ENCODE results near the gene MAPK7. TPM values are rescaled to one million over a fixed set of nuclear protein-coding genes. Genes with fewer than 3 reads are reported as not detected.
A peak's percentile ranks its signal among the peaks of the same experiment; 100 is the strongest.
"Not testable (repeated sequence)": the region's sequence is repeated elsewhere in the genome, so short reads cannot be mapped to it uniquely, and the experiment has no call there.

MAPK7 gene
- total RNA-seq, 1 donor from 2014 or later, result 35.2 TPM

DNA sequence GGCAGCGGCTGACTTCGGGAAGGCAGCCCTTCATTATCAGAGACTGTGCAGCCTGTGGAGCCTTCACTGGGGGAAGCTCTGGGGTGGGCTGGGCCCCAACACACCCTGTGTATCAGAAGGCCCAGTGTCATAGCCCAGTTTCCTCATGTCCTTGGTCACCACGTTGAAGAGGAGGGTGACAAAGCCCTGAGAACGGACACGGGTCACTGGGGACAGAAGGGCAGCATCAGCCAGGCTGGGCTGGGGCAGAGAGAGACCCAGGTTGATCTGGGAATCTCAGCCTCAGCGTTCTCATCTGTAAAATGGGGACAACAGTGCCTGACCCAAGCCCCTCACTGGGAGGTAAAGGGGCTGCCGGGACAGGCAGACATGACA lies 35.1 kb upstream of the MAPK7 start:
- no peak for ATAC-seq

DNA sequence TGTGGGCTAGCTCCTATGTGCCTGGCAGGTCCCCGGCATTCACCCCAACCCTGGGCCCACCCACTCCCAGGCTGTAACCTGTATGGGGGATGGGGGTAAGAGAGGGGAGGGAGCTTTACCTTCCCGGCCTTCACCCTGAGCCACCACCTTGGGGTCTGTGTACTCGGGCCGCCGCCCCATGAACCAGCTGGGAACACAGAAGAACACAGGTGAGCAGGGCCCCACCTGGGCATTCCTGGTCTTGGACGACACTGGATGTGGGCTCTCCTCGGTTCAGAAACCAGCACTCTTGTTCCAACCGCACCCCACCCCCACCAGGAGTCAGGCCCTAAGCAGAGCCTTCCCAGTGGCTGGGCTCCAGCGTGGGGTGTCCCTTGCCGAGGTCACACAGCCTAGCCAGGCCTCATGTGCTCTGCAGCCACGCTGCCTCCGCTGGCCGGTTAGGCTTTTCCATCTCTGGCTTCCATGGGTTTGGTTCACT lies 34.6 kb upstream of the MAPK7 start:
- no peak for ATAC-seq

DNA sequence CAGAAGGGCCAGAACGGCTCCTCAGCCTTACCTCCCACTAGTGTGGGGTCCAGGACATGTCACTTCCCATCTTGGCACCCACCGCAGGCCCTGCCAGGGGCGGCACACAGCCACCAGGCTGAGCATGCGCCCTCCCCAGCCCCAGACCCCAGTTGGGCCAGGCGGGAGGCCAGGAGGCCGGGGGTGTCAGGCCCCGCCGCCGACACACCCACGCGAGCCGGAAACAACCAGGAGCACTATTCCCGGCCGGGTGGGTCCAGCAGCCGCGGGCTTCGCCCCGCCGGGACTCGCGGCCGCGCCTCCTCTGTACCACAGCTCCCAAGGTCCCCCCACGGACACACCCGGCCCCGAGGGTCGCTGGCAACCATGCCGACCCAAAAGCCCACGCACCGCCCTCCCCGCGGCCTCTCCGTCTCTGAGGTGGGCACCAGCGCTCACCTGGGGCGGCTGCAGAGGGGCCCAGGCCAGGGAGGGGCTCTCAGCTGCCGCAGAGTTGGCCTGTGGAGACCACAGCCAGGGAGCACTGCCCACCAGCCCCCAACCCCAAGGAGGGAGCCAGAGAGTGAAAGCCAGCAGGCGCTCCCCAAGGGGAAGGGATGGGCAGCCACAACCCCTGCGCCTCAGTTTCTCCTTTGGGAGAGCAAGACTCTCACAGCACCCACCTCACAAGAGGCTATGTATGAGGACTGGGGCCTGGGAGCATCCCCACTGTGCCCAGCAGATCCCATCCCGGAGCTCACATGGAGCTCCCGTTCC lies 33.8 kb upstream of the MAPK7 start:
- no peak for ATAC-seq

DNA sequence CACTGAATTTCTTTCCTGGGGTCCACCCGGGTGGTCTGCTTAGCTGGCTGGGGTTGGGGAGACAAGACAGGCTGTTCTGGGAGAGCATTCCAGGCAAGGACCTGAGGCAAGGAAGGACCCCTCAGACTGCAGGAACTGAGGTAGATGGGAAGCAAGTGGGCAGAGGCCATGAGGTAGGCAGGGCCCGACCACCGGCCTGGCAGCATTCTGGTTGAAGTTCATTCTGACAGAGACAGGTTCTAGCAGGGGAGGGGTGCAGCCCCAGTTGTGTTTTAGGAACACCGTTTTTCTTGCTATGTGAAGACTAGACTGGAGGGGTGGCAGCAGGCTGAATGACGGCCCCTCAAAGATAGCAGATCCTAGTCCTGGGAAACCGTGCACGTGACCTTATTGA lies 33.2 kb upstream of the MAPK7 start:
- ATAC-seq, result no peak

DNA sequence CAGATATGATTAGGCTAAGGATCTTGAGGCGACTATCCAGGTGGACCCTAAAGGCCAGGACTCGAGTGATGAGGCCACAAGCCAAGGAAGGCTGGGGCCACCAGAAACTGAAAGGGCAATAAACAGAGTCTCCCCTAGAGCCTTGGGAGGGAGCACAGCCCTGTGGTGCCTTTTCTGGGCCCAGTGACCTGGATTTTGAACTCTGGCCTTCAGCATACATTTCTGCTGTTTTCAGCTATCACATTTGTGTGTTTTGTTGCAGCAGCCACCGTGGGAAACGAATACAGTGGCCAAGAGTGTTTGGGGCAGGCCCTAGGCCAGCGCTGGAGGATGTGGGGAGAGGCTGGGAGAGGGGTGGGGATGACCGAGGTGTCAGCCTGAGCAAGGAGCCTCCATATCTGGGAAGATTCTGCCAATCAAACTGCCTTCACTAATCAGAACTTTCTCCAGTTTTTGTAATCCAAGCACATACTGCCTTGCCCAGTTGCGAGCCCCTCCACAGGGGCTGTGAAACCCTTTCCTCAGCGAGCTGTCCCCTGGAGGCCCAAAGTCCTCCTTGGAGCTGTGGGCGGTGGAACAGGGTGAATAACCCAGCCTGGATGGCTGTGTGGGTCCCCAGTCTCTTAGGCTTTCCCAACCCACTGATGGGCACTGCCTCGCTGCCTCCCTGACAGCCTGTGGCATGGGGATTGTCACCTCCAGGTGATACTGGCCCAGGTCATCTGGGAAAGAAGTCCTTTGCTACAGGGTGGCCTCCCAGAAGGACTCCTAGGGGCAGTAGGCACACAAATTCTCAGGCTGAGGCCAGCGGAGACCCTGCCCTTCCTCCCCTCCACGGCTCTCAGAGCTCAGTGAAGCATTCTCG lies 32.6 kb upstream of the MAPK7 start:
- no peak for ATAC-seq

DNA sequence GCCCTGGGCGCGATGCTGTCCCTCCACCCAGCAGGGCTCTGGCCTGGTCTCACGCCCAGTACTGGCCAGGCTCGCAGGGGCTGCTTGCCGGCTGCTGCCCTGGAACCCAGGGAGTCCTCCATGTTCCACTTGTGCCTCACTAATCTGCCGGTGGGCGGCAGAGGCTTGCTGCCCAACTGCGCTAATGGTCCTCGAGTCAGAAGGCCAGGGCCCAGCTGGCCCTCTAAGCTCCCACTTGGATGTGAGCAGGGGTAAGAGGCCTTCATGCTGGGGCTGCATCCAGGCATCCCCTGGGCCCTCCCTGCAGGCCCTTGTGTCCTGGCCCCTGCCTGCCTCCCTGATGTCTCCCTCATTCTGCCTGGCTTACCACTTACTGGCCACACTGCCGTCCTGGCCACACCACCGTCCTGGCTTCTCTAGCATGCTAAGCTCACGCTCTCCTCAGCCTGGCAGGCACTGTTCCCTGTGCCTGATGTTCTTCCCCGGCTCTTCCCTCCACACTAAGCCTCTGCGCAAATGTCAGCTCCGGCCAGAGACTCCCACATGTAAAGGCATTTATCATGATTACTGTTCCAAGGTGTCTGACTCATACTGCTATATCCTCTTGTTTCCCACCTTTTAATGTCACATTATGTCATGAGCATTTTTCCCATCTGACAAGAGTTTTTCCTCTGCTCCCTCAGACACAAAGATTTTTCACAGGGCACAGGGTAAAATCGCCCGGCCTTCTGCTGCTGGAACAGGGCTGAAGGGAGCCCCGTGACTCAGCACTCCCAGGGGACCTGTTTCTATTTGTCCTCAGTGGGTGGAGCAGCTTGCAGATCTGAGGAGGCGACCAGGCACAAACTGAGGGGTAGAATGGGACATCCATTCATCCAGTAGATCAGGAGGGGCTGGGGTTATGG lies 31.7 kb upstream of the MAPK7 start:
- ATAC-seq, result peak; percentile 54

DNA sequence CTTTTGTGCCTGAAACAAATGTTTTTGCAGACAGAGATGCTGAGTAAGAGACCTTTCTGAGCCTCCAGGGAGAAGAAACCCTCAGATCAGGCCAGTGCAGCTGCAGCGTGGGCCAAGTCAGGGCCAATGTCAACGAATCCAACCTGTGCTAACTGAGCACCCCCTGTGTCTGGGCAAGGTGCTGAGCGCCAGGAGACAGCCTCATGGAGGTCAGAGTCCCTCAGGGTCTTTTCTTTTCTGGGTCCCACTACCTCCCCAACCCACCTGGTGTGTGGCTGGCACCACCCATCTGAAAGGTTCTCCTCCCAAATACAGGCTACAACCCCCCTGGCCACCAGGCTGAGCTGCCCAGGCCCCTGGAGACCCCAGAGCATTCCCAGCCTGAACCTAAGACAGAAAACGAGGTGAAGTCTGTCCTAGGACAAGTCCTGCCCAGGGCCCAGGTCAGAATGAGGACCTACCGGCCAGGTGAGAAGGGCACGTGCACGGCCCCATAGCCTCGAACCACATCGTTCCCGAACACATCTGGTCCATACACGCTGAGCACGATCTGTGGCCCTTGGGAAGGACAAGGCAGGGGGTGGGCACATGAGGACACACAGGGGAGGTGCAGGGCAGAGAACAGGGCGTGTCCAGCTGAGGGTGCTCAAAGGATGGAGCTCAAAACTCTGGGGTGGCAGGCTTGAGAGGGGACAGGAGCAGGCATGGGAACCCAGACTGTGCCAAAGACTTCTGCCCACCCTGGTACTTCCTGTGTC lies 30.8 kb upstream of the MAPK7 start:
- ATAC-seq, result peak; percentile 9

DNA sequence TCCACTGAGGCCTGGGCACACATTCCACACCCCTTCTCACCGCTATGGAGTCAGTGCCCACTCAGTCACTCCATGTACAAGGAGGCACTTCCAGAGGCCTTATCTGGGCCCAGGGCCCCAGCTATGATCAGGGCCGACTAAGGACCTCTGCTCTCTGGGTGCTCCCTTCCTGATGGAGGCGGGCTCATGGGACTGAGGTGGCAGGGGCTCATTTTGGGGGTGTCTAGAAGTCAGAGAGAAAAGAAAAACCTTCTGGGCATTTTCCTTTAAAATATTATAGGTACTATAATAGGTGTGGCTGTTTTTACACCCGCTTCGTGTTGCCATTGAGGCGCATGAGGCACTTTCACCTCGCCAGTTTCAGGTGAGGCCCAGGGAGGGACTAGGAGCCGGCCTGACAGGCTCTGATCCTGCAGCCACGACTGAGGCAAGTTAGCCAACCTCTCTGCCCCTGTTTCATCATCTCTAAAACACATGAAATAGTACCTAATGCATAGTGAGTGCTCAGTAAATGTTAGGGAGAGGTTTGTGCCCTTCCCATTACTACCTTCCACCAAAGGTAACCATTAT lies 30.1 kb upstream of the MAPK7 start:
- peak; percentile 83 for ATAC-seq

DNA sequence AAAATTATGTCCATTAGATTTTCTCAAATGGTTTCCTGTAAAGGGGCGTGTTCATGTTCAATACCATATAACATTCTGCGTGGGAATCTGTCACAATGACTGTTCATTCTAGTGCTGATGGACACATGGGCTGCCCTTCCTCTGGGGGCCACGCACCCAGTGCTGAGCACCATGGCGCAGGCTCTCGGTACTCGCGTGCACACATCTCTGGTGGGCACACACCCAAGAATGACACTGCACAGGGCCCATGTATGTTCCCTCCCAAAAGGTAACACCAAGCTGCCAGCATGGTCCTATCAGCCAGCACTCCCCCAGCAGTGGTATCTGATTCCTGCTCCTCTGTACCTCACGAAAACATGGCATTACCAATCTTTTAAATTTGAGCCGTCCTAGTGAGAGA lies 29.5 kb upstream of the MAPK7 start:
- no peak for ATAC-seq

DNA sequence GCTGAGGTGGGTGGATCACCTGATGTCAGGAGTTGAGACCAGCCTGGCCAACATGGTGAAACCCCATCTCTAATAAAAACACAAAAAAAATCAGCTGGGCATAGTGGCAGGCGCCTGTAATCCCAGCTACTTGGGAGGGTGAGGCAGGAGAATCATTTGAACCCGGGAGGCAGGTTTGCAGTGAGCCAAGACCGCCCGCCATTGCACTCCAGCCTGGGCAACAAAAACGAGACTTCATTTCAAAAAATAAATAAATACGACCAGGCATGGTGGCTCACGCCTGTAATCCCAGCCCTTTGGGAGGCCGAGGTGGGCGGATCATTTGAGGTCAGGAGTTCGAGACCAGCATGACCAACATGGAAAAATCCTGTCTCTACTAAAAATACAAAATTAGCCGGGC lies 24.9 kb upstream of the MAPK7 start:
- ATAC-seq, result not testable (repeated sequence)

DNA sequence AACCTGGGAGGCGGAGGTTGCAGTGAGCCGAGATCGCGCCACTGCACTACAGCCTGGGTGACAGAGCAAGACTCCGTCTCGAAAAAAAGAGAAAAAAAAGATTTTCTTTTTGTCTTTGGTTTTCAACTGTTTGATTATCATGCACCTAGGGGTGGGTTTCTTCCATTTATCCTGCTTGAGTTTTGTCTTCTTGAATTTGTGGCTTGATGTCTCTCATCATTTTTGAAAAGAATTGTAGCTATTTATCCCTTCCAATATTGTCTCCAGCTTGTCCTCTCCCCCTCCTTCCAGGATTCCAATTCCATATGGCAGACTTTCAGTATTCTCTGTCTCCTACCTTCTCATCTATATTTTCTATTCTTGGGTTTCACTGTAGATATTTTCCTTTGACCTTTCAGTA lies 23.6 kb upstream of the MAPK7 start:
- no peak for ATAC-seq

DNA sequence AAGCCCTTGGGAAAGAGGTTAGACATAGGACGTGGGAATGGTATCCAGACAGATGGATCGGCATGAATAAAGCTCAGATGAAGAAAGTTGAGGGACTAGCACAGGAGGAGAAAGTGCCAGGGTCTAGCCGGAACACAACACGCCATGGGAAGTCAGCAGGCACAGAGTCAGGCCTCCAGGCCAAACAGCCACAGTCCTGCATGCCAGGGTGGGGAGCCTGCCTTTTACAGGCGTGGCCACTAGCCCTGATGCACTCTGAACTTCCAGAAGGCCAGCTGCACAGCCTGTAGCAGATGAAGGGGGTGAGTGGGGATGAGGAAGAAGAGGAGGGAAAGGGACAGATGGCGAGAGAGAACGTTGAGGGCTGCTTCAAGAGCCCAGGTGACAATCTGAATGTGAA lies 20.9 kb upstream of the MAPK7 start:
- ATAC-seq, result no peak

DNA sequence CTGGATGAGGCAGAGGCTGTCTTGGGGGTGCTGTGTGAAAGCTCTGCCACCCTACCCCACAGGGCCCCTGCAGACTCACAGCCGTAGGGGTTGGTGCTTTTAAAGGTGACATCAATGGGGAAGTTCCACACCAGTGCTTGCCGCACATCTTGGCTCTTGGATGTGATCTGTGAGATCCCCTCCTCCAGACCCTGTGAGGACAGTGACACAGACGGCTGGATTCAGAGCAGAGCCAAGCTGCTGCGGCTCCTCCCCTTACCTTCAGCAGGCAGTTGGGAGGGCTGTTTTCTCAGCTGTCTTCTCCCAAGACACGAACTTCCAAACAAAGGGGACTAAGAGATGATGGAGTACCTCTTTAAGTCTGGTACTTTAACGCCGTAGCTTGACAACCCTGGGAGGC lies 20.5 kb upstream of the MAPK7 start:
- ATAC-seq, result no peak

DNA sequence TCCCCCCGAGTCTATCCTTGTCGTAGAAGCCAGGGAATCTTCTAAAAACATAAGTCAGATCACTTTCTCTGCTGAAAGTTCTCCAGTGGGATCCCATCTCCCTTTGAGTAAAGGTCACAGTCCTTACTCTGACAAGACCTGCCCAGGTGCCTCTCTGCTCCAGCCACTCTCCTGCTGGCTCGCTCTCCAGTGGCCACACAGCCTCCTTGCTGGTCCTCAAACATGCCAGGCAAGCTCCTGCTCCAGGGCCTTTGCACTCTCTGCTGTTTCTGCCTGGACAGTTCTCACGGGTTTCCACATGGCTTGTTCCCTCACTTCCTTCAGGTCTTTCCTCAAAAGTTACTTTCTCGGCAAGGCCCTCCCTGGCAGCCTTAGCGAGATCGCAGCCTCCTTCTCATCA lies 19.1 kb upstream of the MAPK7 start:
- no peak for ATAC-seq

DNA sequence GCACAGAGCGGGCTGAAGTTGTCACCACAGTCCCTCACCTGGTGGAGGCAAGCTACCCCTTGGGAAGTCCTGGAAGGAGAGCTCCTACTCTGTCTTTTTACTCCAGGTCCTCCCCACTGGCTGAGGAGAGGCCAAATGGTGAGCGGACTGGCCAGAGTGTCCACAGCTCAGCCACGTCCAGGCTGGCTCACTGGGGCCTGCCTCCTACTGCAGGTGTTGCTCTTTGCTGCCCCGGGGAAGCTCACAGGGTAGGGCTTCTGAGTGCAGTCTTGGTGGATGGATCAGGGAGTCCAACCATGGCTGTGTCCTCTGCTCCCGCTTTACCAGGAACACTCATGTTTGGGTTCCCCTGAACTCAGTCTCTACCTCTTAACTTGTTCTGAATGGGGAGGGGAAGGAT lies 18.4 kb upstream of the MAPK7 start:
- no peak for ATAC-seq

DNA sequence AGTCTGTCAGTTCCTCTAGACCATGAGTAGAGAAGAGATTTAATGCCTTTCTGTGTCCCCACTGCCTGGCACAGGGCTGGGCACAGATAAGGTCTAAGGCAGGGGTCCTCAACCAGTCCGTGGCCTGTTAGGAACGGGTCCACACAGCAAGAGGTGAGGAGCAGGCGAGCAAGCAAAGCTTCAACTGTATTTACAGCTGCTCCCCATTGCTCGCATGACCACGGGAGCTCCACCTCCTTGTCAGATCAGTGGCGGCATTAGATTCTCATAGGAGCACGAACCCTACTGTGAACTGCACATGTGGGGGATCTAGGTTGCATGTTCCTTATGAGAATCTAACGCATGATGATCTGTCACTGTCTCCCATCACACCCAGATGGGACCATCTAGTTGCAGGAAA lies 17.5 kb upstream of the MAPK7 start:
- ATAC-seq, result no peak

DNA sequence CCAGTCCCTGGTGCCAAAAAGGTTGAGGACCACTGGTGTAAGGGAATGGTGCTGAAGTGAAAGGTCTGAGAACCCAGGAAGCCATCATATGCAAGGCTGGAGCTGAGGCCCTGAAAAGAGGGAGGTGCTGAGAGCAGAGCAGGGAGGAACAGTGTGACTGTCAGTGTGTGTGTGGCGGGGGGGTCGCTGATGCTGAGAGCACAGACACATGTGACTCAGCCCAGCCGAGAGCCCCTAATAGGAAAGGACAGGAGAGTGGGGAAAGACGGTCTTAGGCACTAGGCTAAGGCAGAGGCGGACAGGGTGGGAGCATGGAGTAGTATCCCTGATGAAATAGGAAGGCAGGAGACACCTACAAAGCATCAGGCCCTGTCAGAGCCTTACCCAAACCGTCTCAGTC lies 17.0 kb upstream of the MAPK7 start:
- no peak for ATAC-seq

DNA sequence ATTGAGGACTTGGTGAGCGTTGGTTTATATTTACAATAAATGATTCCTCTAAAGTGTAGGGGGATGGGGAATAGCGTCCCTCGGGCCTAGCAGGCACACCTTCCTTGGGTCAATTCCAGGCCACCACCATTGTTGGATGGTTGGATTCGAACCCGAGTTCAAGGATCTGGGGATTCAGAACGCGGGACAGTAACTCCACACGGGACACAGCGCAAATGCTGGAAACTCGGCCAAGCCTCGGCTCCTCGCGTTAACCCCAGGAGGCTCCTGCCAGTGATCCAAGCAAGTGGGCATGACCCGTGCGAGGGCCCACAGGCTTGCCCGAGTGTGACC lies 16.4 kb upstream of the MAPK7 start:
- no peak for ATAC-seq

DNA sequence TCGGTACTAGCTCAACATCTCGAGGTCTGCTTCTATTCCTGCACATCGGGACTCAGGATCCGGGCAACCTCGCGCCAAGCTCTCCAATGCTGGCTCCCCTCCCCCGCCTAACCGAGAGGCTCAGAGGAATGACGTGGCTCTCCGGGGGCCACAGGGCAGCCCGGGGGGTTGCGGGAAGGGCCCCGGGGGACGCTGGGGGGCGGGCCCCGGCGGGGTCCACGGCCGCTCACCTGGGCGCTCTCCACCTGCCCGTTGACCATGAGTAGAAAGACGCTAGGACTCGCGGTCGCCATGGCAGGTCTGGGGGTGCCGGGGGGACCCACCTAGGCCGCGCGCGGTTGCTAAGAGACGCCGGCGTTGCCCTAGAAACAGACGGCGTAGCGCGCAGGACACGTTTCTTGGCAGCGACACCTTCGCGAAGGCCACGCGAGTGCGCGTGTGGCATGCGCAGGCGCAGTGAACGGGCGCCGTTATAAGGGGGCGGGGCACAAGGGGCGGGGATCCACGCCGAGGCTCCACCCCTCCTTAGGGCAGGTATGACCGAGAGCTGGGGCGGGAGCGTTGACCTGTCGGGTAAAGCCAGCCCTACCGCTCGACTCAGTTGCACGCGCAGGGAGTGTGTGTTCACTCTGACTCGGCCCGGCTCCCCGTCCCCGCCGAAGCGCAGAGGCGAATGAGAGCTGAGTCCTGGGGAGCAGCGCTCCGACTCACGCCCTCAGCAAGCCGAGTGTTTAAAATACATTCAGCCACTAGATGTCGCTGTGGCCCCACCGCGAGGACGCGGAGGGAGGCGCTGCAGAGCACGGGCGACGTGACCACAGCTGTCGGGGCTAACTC lies 15.8 kb upstream of the MAPK7 start, which contains the start of gene B9D1:
Gene B9D1 (minus strand): TSS at position 447 of the 837 bp plus-strand sequence. CDS start 154 bp downstream, at position 293.
- ATAC-seq, result peak; percentile 94

DNA sequence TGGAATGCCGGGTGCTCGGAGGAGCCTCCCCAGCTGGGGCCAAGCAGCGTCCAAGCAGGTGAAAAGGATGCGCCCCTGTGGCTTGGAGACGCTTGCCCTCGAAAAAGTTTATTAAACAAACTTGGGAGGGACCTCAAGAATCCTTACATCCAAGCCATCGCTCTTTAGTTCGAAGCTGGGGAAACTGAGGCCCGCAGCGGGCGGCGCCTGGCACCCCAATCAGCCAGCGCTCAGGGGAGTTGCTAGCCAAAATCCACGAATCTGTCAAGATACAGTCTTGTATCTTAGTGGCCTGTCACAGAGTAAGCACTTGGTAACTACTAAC lies 15.2 kb upstream of the MAPK7 start:
- ATAC-seq, result no peak

DNA sequence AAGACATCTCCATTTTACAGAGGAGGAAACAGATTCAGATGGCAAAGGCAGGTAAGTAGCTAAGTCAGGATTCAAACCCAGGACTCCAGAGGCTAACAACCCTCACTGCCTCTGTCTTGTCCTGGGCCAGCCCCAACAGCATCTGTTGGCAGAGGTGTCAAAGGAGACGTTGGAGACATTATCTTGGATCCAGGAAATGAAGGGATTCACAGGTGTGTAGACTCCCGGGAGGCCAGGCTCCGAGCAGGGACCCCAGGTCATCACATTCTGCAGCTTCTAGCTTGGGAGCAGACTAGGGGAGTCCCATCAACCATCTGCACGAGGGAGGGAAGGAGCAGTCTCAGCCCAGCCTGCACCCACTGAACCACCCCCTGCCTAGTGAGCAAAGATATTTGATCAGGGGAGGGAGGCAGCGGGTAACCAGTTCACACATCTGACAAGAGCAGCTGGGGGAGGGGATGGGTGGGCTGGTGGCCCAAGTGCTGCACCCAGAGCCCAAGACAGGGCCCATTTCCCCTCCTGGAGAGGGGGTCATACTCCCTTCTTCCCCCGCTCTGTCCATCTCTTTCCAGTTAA lies 14.8 kb upstream of the MAPK7 start:
- no peak for ATAC-seq

Data from esophagus mucosa (tissue), 1 donor.